ENCODE results near the gene UMODL1. TPM values are rescaled to one million over a fixed set of nuclear protein-coding genes. Genes with fewer than 3 reads are reported as not detected.
"Not testable (repeated sequence)": the region's sequence is repeated elsewhere in the genome, so short reads cannot be mapped to it uniquely, and the experiment has no call there.

UMODL1 gene
- polyA plus RNA-seq, 1 donor, result 0.67 TPM

- Histone ChIP-seq H3K4me3 (ENCODE audit: low read length) (no peak overlapping the region), H3K9me3 (ENCODE audit: control insufficient read depth, low read depth, low read length) (no peaks in the 10 kb centered on the region), H3K27me3 (ENCODE audit: control insufficient read depth, insufficient read depth, low read length) (peaks cover 2% of the 10 kb centered on the region), H3K27ac (ENCODE audit: low read length) (no peak overlapping the region), H3K4me1 (ENCODE audit: control insufficient read depth, insufficient read depth, low read length) (peaks cover 5% of the 10 kb centered on the region), H3K36me3 (ENCODE audit: control insufficient read depth, insufficient read depth, low read length) (no peaks in the 10 kb centered on the region)
- DNase-seq, result no peak
- WGBS (ENCODE audit: insufficient coverage, low lambda C conversion rate), result 86% methylated on average over 1 of the region's 3 CpGs
Observed at GRCh38 chr21:42069327-42069726, 1.8 kb upstream of the UMODL1 start.

- Histone ChIP-seq H3K9me3 (ENCODE audit: control insufficient read depth, low read depth, low read length) (no peaks in the 10 kb centered on the region), H3K4me1 (ENCODE audit: control insufficient read depth, insufficient read depth, low read length) (peaks cover 3% of the 10 kb centered on the region), H3K36me3 (ENCODE audit: control insufficient read depth, insufficient read depth, low read length) (no peaks in the 10 kb centered on the region), H3K27ac (ENCODE audit: low read length) (no peak overlapping the region), H3K27me3 (ENCODE audit: control insufficient read depth, insufficient read depth, low read length) (peaks cover 2% of the 10 kb centered on the region), H3K4me3 (ENCODE audit: low read length) (no peak overlapping the region)
- no peak for DNase-seq
- WGBS (ENCODE audit: insufficient coverage, low lambda C conversion rate), result 81% methylated on average over 2 of the region's 10 CpGs
Observed at GRCh38 chr21:42069843-42070242, 1.3 kb upstream of the UMODL1 start.

GRCh38 chr21:42073145-42074099, 2.3 kb downstream of the UMODL1 start:
- H3K27me3 ChIP-seq (ENCODE audit: control insufficient read depth, insufficient read depth, low read length), result peaks cover 2% of the 10 kb centered on the region
- H3K9me3 ChIP-seq (ENCODE audit: control insufficient read depth, low read depth, low read length), result peaks cover 2% of the 10 kb centered on the region
- H3K4me1 ChIP-seq (ENCODE audit: control insufficient read depth, insufficient read depth, low read length), result peaks cover 3% of the 10 kb centered on the region
- H3K27ac ChIP-seq (ENCODE audit: low read length), result no peak overlapping the region
- no CpG with 5 or more reads among the region's 21 CpGs for WGBS (ENCODE audit: insufficient coverage, low lambda C conversion rate)
- no peak overlapping the region for H3K4me3 ChIP-seq (ENCODE audit: low read length)
- H3K36me3 ChIP-seq (ENCODE audit: control insufficient read depth, insufficient read depth, low read length), result no peaks in the 10 kb centered on the region
- DNase-seq, result no peak

GRCh38 chr21:42075686-42076471, 4.8 kb downstream of the UMODL1 start:
- WGBS (ENCODE audit: insufficient coverage, low lambda C conversion rate), result no CpG with 5 or more reads among the region's 35 CpGs
- DNase-seq, result no peak
- peaks cover 2% of the 10 kb centered on the region for H3K9me3 ChIP-seq (ENCODE audit: control insufficient read depth, low read depth, low read length)
- H3K27me3 ChIP-seq (ENCODE audit: control insufficient read depth, insufficient read depth, low read length), result peaks cover 2% of the 10 kb centered on the region
- H3K27ac ChIP-seq (ENCODE audit: low read length), result no peak overlapping the region
- no peak overlapping the region for H3K4me3 ChIP-seq (ENCODE audit: low read length)
- no peaks in the 10 kb centered on the region for H3K36me3 ChIP-seq (ENCODE audit: control insufficient read depth, insufficient read depth, low read length)
- peaks cover 3% of the 10 kb centered on the region for H3K4me1 ChIP-seq (ENCODE audit: control insufficient read depth, insufficient read depth, low read length)

- no CpG with 5 or more reads among the region's 6 CpGs for WGBS (ENCODE audit: insufficient coverage, low lambda C conversion rate)
- H3K9me3 ChIP-seq (ENCODE audit: control insufficient read depth, low read depth, low read length); DNase-seq; H3K36me3 ChIP-seq (ENCODE audit: control insufficient read depth, insufficient read depth, low read length); H3K4me3 ChIP-seq (ENCODE audit: low read length); H3K27me3 ChIP-seq (ENCODE audit: control insufficient read depth, insufficient read depth, low read length); H3K27ac ChIP-seq (ENCODE audit: low read length); H3K4me1 ChIP-seq (ENCODE audit: control insufficient read depth, insufficient read depth, low read length): not testable (repeated sequence)
Observed at GRCh38 chr21:42077685-42078238, 6.6 kb downstream of the UMODL1 start.

- DNase-seq; H3K4me1 ChIP-seq (ENCODE audit: control insufficient read depth, insufficient read depth, low read length); H3K36me3 ChIP-seq (ENCODE audit: control insufficient read depth, insufficient read depth, low read length); H3K27ac ChIP-seq (ENCODE audit: low read length); H3K4me3 ChIP-seq (ENCODE audit: low read length); H3K27me3 ChIP-seq (ENCODE audit: control insufficient read depth, insufficient read depth, low read length); H3K9me3 ChIP-seq (ENCODE audit: control insufficient read depth, low read depth, low read length): not testable (repeated sequence)
- no CpG with 5 or more reads among the region's 10 CpGs for WGBS (ENCODE audit: insufficient coverage, low lambda C conversion rate)
Observed at GRCh38 chr21:42078247-42079007, 7.3 kb downstream of the UMODL1 start.

- WGBS (ENCODE audit: insufficient coverage, low lambda C conversion rate), result no CpG with 5 or more reads among the region's 13 CpGs
- DNase-seq, result no peak
- H3K9me3 ChIP-seq (ENCODE audit: control insufficient read depth, low read depth, low read length), result peaks cover 2% of the 10 kb centered on the region
- H3K36me3 ChIP-seq (ENCODE audit: control insufficient read depth, insufficient read depth, low read length), result no peaks in the 10 kb centered on the region
- no peak overlapping the region for H3K4me3 ChIP-seq (ENCODE audit: low read length)
- H3K27ac ChIP-seq (ENCODE audit: low read length), result no peak overlapping the region
- H3K27me3 ChIP-seq (ENCODE audit: control insufficient read depth, insufficient read depth, low read length), result no peaks in the 10 kb centered on the region
- peaks cover 3% of the 10 kb centered on the region for H3K4me1 ChIP-seq (ENCODE audit: control insufficient read depth, insufficient read depth, low read length)
Observed at GRCh38 chr21:42079008-42079938, 8.2 kb downstream of the UMODL1 start.

GRCh38 chr21:42079939-42080787, 9.0 kb downstream of the UMODL1 start:
- no peak overlapping the region for H3K27ac ChIP-seq (ENCODE audit: low read length)
- H3K9me3 ChIP-seq (ENCODE audit: control insufficient read depth, low read depth, low read length), result peaks cover 2% of the 10 kb centered on the region
- H3K4me1 ChIP-seq (ENCODE audit: control insufficient read depth, insufficient read depth, low read length), result peaks cover 3% of the 10 kb centered on the region
- no peaks in the 10 kb centered on the region for H3K27me3 ChIP-seq (ENCODE audit: control insufficient read depth, insufficient read depth, low read length)
- 82% methylated on average over 3 of the region's 25 CpGs for WGBS (ENCODE audit: insufficient coverage, low lambda C conversion rate)
- no peaks in the 10 kb centered on the region for H3K36me3 ChIP-seq (ENCODE audit: control insufficient read depth, insufficient read depth, low read length)
- DNase-seq, result no peak
- H3K4me3 ChIP-seq (ENCODE audit: low read length), result no peak overlapping the region

- H3K27ac ChIP-seq (ENCODE audit: low read length), result no peak overlapping the region
- WGBS (ENCODE audit: insufficient coverage, low lambda C conversion rate), result 80% methylated on average over 1 of the region's 6 CpGs
- peaks cover 3% of the 10 kb centered on the region for H3K4me1 ChIP-seq (ENCODE audit: control insufficient read depth, insufficient read depth, low read length)
- H3K4me3 ChIP-seq (ENCODE audit: low read length), result no peak overlapping the region
- H3K9me3 ChIP-seq (ENCODE audit: control insufficient read depth, low read depth, low read length), result peaks cover 2% of the 10 kb centered on the region
- H3K36me3 ChIP-seq (ENCODE audit: control insufficient read depth, insufficient read depth, low read length), result no peaks in the 10 kb centered on the region
- H3K27me3 ChIP-seq (ENCODE audit: control insufficient read depth, insufficient read depth, low read length), result no peaks in the 10 kb centered on the region
- no peak for DNase-seq
Observed at GRCh38 chr21:42080788-42081083, 9.6 kb downstream of the UMODL1 start.

Measured in large intestine (tissue), 3 donors.